Measurements from ENCODE around the gene IGFBP6. TPM values are rescaled to one million over a fixed set of nuclear protein-coding genes. Genes with fewer than 3 reads are reported as not detected.
"Not testable (repeated sequence)": the region's sequence is repeated elsewhere in the genome, so short reads cannot be mapped to it uniquely, and the experiment has no call there.

The IGFBP6 gene
- total and polyA plus RNA-seq, 2 donors = 39.8 to 461 TPM

- H3K4me3 ChIP-seq (ENCODE audit: low read depth, low read length) = no peak overlapping the region
These were observed 5.7 kb upstream of the IGFBP6 start for GRCh38 chr12:53091756-53092155.

GRCh38 chr12:53093777-53094393 is 3.6 kb upstream of the IGFBP6 start:
- Histone ChIP-seq H3K4me1 (ENCODE audit: insufficient read depth) (no peaks in the 10 kb centered on the region), H3K36me3 (ENCODE audit: insufficient read depth) (no peaks in the 10 kb centered on the region), H3K4me3 (ENCODE audit: low read depth, low read length) (no peak overlapping the region), H3K27ac (ENCODE audit: low read depth) (peak overlapping the region; percentile 56)
- WGBS = 46% methylated on average over 6 of the region's 6 CpGs
- DNase-seq (ENCODE audit: extremely low spot score) = no peak

More at GRCh38 chr12:53091756-53092155, 5.7 kb upstream of the IGFBP6 start:
- Histone ChIP-seq H3K4me1 (ENCODE audit: insufficient read depth) (no peaks in the 10 kb centered on the region), H3K36me3 (ENCODE audit: insufficient read depth) (no peaks in the 10 kb centered on the region), H3K27ac (ENCODE audit: low read depth) (no peak overlapping the region)
- DNase-seq (ENCODE audit: extremely low spot score) = no peak
- WGBS = 81% methylated on average over 6 of the region's 6 CpGs

GRCh38 chr12:53094394-53094787 is 3.1 kb upstream of the IGFBP6 start:
- no peak for DNase-seq (ENCODE audit: extremely low spot score)
- H3K27ac ChIP-seq (ENCODE audit: low read depth) = peak overlapping the region; percentile 56
- no peak overlapping the region for H3K4me3 ChIP-seq (ENCODE audit: low read depth, low read length)
- no peaks in the 10 kb centered on the region for H3K36me3 ChIP-seq (ENCODE audit: insufficient read depth)
- 60% methylated on average over 6 of the region's 6 CpGs for WGBS
- H3K4me1 ChIP-seq (ENCODE audit: insufficient read depth) = no peaks in the 10 kb centered on the region

GRCh38 chr12:53094796-53095595 is 2.5 kb upstream of the IGFBP6 start:
- H3K36me3 ChIP-seq (ENCODE audit: insufficient read depth); H3K4me3 ChIP-seq (ENCODE audit: low read depth, low read length); H3K4me1 ChIP-seq (ENCODE audit: insufficient read depth); H3K27ac ChIP-seq (ENCODE audit: low read depth); DNase-seq (ENCODE audit: extremely low spot score): not testable (repeated sequence)
- 93% methylated on average over 5 of the region's 5 CpGs for whole genome bisulfite sequencing

GRCh38 chr12:53095596-53095895 is 1.9 kb upstream of the IGFBP6 start:
- H3K4me1 ChIP-seq (ENCODE audit: insufficient read depth); H3K27ac ChIP-seq (ENCODE audit: low read depth); H3K4me3 ChIP-seq (ENCODE audit: low read depth, low read length); DNase-seq (ENCODE audit: extremely low spot score); H3K36me3 ChIP-seq (ENCODE audit: insufficient read depth): not testable (repeated sequence)
- 96% methylated on average over 3 of the region's 3 CpGs for WGBS

DNA sequence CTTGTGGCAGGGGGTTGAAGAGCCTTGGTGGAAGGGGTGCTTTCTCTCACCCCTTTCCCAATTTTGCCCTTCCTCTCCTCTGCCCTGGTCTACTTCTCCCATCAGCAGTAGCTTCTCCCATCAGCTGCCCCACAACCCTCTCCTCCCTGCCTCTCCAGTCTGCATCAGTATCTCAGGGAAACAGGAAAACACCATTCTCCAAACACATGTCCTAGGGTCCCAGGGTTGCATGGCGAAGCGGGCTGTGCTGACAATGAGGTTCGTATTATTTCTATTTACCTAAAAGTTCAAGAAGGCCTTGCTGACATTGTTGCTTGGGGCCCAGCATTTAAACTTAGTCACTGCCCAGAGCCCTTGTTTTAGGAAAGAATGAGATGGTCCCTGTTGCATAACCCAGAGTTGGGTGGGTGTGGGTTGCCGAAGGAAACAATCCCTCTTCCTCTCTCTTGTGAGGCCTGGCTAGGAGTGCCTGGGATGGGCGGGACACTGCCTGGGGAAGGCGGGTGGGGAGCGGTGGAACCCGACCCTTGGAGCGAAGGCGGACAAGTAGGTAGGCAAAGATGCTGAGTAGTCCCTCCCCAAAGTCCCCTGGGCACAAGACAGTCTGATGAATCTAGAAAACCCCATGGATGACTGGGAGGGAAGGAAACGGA is 1.3 kb upstream of the IGFBP6 start:
- DNase-seq (ENCODE audit: extremely low spot score) = no peak
- WGBS = 42% methylated on average over 11 of the region's 11 CpGs
- Histone ChIP-seq H3K36me3 (ENCODE audit: insufficient read depth) (no peaks in the 10 kb centered on the region), H3K4me1 (ENCODE audit: insufficient read depth) (no peaks in the 10 kb centered on the region), H3K4me3 (ENCODE audit: low read depth, low read length) (peak overlapping the region; percentile 55), H3K27ac (ENCODE audit: low read depth) (peak overlapping the region; percentile 48)

DNA sequence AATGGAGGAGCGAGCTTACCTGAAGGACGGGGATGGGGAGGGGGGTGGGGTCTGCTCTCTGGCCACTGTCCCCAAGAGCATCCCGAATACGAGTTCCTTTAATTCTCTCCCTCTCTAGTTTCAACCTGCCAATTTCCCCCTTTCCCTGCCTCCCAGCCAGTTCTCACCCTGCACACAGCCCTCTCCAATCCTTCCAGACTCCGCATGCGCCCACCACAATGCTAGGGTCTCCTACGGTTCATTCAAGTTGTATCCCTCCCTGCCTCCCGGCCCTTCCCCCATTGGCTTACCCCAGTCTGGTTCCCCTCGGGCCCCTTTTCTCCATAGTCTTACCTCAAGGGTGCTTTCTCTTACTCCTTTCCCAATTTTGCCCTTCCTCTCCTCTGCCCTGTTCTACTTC is 708 bp upstream of the IGFBP6 start:
- DNase-seq (ENCODE audit: extremely low spot score) = no peak
- Histone ChIP-seq H3K4me1 (ENCODE audit: insufficient read depth) (no peaks in the 10 kb centered on the region), H3K27ac (ENCODE audit: low read depth) (peak overlapping the region; percentile 84), H3K36me3 (ENCODE audit: insufficient read depth) (no peaks in the 10 kb centered on the region), H3K4me3 (ENCODE audit: low read depth, low read length) (peak overlapping the region; percentile 55)
- WGBS = 36% methylated on average over 9 of the region's 9 CpGs

GRCh38 chr12:53097207-53097563 is 282 bp upstream of the IGFBP6 start:
- H3K4me3 ChIP-seq (ENCODE audit: low read depth, low read length) = peak overlapping the region; percentile 55
- WGBS = 2% methylated on average over 9 of the region's 9 CpGs
- peak overlapping the region; percentile 84 for H3K27ac ChIP-seq (ENCODE audit: low read depth)
- H3K36me3 ChIP-seq (ENCODE audit: insufficient read depth) = no peaks in the 10 kb centered on the region
- DNase-seq (ENCODE audit: extremely low spot score) = no peak
- H3K4me1 ChIP-seq (ENCODE audit: insufficient read depth) = no peaks in the 10 kb centered on the region

DNA sequence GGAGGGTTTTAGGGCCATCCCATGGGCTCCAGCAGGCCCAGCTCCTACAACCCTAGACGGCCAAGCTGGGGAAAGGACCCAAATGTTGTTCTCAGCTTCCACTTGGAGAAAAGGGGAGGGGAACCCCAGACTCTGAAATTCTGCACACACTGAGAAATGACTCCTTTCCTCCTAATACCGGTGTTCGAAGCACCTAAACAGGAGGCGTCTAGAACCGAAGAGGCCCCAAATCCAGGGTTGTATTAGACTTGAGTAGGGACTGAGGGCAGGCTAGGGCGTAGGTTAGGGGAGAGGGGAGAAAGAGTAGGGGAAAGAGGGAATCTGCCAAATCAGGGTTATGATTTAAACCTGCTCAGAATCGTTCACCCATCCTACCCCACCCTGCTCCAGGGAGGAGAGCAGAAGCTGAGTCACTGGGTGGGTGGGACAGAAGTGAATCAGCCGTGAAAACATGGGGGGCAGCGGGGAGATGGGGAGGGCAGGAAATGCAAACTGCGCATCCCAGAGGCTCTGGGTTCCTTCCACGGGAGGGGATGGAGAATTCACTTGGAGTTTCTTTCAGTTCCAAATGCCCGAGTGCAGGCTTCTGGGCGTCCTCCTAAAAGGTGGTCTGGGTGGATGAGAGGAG is 1.0 kb downstream of the IGFBP6 start:
- no peaks in the 10 kb centered on the region for H3K4me1 ChIP-seq (ENCODE audit: insufficient read depth)
- peak overlapping the region; percentile 55 for H3K4me3 ChIP-seq (ENCODE audit: low read depth, low read length)
- peak overlapping the region; percentile 84 for H3K27ac ChIP-seq (ENCODE audit: low read depth)
- no peaks in the 10 kb centered on the region for H3K36me3 ChIP-seq (ENCODE audit: insufficient read depth)
- WGBS = 38% methylated on average over 13 of the region's 13 CpGs
- DNase-seq (ENCODE audit: extremely low spot score) = no peak

GRCh38 chr12:53099071-53099882 is 1.8 kb downstream of the IGFBP6 start:
- Histone ChIP-seq H3K36me3 (ENCODE audit: insufficient read depth) (no peaks in the 10 kb centered on the region), H3K4me3 (ENCODE audit: low read depth, low read length) (peak overlapping the region; percentile 5), H3K4me1 (ENCODE audit: insufficient read depth) (no peaks in the 10 kb centered on the region), H3K27ac (ENCODE audit: low read depth) (peak overlapping the region; percentile 69)
- 15% methylated on average over 6 of the region's 6 CpGs for WGBS
- peak; percentile 76 for DNase-seq (ENCODE audit: extremely low spot score)

DNA sequence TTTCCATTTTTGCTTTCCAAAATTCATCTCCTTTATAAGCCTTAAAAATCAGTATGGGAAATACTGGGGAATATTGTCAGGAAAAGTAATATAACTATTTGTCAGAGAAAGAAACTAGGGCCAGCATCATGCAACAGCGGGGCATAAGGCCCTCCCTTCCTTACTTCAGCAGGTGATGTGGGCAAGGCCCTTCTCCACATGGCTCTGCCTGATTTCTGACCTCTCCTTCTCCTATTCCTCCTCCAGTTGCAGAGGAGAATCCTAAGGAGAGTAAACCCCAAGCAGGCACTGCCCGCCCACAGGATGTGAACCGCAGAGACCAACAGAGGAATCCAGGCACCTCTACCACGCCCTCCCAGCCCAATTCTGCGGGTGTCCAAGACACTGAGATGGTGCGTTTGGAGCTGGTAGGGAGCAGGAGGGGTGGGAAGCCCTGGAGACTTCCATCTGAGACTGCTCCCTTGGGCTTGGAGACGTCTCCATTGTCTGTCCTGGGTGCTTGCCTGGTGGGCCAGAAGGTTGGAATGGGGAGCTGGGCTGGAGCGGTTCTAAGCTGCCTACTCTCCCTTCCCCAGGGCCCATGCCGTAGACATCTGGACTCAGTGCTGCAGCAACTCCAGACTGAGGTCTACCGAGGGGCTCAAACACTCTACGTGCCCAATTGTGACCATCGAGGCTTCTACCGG is 3.1 kb downstream of the IGFBP6 start:
- Histone ChIP-seq H3K4me1 (ENCODE audit: insufficient read depth) (no peaks in the 10 kb centered on the region), H3K27ac (ENCODE audit: low read depth) (no peak overlapping the region), H3K4me3 (ENCODE audit: low read depth, low read length) (no peak overlapping the region), H3K36me3 (ENCODE audit: insufficient read depth) (no peaks in the 10 kb centered on the region)
- WGBS = 88% methylated on average over 13 of the region's 13 CpGs
- DNase-seq (ENCODE audit: extremely low spot score) = no peak

DNA sequence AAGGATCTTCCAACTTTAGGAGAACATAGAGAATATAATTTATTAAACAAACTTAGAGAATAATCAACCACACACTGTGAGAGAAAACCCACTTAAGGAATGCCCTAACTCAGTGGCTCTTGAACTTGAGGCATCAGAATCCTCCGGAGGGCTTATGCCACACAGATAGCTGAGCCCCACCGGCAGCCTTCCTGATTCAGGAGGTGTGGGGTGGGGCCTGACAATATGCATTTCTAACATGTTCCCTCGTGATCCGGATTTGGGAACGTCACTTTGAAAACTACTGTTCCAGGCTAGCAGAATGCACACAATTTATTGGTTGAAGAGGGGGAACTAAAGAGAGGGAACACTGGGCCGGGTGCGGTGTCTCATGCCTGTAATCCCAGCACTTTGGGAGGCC is 3.8 kb downstream of the IGFBP6 start:
- 85% methylated on average over 7 of the region's 7 CpGs for WGBS
- no peak overlapping the region for H3K4me3 ChIP-seq (ENCODE audit: low read depth, low read length)
- no peaks in the 10 kb centered on the region for H3K36me3 ChIP-seq (ENCODE audit: insufficient read depth)
- DNase-seq (ENCODE audit: extremely low spot score) = no peak
- no peak overlapping the region for H3K27ac ChIP-seq (ENCODE audit: low read depth)
- H3K4me1 ChIP-seq (ENCODE audit: insufficient read depth) = no peaks in the 10 kb centered on the region
